Uterus (tissue), 2 donors: Measurements from ENCODE around the gene XRCC4.

Experiments
- CTCF ChIP-seq, 4 experiments: fragments of 200-600 bp in 2 of 4; fragments of 450-650 bp in 2 of 4; sonication (generic) in 2 of 4; IDR thresholded peaks; one replicate each; pipeline ENCODE4 v1.5.1; 2016 to 2019; ENCODE audit warnings: antibody characterized with exemption in 4 of 4, mild to moderate bottlenecking in 2 of 4, moderate library complexity in 1 of 4
- POLR2A ChIP-seq, 2 donors: fragments of 450-650 bp; IDR thresholded peaks; one replicate each; pipeline ENCODE4 v1.6.1; 2016; ENCODE audit warnings: antibody characterized with exemption in 2 of 2, mild to moderate bottlenecking in 1 of 2, moderate library complexity in 1 of 2

GRCh38 chr5:83125560-83125959, 48.2 kb downstream of the XRCC4 start:
- TF ChIP-seq CTCF (IDR thresholded peaks at IDR 0.05) = no peak
- TF ChIP-seq POLR2A (IDR thresholded peaks at IDR 0.05) = no peak
